GM12875 (cell line): Measurements from ENCODE around the gene RGMB.

ENCODE experiments used
- H3K4me3 ChIP-seq: one replicate; pipeline ENCODE4 v1.5.1; 2011; ENCODE audit warnings: low read depth, low read length, control low read depth
- TF ChIP-seq, protein P1 (sequence below): IDR thresholded peaks from 2 replicates; pipeline ENCODE4 v1.5.1; 2011; ENCODE audit warnings: low read depth, mild to moderate bottlenecking, control low read depth, inconsistent platforms, low read length, moderate library complexity, borderline replicate concordance; ENCODE audit not compliant: insufficient read depth

Gene RGMB

DNA sequence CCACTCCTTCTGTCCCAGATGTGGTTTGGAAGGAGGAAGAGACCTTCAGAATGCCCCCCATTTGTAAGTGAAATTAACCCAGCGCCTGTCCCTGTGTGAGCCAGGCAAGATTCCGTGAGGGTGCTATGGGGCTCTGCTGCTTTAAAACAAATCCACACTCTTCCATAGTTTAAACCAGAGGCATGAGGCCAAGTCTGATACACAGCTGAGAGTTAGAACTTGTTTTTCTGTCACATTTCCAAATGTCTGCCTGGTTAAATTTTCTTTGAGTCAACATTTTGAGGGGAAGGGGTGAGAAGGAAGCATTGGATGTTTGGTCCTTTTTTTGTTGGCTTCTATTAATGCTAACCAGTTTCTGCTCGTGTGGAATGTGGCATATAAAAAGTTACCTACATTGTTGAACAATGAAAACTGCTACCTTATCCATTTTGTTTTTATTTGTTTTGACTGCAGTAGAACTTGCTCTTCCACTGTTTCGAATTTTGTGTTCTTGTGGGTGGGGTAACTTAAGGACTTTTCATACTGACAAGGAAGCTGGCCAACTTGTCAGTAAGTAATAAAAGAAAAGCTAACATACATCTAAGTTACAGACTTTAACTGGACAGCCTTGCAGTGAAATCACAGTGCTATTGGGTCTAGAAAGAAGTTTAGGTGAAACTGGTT lies 12.9 kb downstream of the RGMB start:
- H3K4me3 ChIP-seq = no peak overlapping the region
- TF ChIP-seq, protein P1, sequence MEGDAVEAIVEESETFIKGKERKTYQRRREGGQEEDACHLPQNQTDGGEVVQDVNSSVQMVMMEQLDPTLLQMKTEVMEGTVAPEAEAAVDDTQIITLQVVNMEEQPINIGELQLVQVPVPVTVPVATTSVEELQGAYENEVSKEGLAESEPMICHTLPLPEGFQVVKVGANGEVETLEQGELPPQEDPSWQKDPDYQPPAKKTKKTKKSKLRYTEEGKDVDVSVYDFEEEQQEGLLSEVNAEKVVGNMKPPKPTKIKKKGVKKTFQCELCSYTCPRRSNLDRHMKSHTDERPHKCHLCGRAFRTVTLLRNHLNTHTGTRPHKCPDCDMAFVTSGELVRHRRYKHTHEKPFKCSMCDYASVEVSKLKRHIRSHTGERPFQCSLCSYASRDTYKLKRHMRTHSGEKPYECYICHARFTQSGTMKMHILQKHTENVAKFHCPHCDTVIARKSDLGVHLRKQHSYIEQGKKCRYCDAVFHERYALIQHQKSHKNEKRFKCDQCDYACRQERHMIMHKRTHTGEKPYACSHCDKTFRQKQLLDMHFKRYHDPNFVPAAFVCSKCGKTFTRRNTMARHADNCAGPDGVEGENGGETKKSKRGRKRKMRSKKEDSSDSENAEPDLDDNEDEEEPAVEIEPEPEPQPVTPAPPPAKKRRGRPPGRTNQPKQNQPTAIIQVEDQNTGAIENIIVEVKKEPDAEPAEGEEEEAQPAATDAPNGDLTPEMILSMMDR = no peak

DNA sequence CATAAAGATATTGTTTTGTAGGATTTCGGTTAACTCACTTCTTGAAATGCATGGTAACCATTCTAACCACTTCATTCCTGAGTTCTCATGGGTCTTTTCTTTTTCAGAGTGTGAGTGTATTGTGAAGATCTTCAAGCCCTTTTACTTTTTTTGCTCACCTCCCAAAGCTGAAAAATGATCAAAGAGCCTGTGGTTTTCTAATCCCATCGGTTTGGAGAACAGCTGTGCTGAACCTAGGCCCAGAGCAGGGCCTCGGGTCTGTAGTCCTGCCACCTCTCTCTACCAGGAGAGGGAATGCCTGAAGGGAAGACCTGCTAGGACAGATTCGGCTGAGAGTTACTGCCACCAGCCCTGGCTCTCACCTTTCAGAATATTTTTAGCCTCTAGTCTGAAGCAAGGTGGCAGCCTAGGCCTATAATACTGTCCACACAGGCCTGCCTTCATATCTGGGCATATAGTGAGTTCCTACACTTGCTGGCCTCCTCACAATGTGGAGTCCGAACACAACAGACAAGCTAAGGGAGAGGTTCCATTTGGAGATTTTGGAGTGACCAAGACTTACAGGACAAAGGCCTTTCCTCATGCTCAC lies 13.8 kb downstream of the RGMB start:
- H3K4me3 ChIP-seq = no peak overlapping the region
- TF ChIP-seq, protein P1 = no peak

DNA sequence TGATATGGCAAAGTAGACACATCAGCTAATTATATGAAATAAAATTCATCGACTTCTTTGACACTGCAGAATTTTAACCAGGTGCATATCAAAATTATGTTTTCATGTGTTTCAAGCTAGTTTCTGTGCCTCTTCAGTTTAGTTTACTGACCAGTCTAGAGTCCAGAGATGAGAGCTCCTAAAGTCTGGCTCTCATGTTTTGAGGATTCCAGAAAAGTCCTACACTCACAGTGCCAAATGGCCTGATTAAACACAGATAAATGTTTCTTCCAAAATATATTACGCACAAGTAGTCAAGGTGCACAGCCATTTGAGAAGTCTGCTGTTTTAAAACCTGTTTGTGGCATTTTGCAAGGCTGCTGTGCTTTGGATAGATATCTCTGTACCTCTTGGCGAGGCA lies 15.6 kb downstream of the RGMB start:
- no peak overlapping the region for H3K4me3 ChIP-seq
- TF ChIP-seq, protein P1 = no peak

DNA sequence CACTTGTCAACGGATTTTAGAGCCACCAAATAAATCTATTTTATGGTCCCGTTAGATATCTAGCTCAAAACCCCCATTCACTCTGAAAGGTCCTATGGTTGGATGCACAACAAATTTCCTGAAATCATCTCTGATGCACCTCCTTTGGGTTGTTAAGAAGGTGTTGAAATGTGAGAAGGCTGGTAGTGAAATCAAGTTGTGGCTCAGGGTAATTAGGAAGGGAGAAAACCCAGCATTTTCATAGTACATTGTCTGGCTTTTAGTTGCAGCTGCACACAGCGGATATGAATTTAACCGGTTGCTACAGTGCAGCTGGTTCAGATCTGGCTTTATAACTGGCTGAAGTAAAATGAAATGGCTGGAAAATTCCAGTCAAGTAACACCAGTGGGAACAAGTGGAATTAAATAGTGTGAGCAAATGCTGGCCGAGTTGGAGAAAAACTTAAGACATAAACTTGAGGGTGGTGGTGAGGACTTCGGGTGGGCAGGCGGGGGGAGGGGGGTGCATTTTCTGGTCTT lies 17.6 kb downstream of the RGMB start:
- TF ChIP-seq, protein P1 = no peak
- H3K4me3 ChIP-seq = no peak overlapping the region

DNA sequence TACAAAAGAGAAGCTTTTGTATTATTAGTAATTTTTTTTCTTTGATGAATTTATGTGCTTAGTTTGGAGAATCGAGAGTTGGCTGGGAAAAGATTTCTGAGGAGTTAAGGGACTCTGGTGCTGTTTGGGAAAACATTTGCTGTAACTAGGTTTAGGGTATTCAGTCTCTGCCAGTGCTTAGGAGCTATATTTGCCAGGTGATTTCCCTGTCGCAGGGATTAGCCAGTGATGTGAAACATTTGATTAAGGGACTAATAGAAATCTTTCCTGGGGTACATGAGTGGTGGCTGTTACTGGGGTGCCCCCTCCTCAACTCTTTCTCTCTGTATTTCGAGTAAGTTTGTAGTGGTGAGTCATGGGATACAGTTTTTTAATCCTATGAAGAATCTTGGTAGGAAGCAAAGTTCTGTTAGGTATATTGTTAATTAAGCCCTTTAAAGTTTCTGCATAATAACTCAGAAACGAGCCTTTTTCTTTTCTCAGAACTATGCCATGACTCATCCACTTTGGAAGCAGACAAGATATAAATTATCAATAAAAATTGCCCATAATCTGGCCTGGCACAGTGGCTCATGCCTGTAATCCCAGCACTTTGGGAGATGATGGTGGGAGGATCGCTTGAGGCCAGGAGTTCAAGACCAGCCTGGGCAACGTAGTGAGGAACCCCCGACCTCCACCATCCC lies 18.6 kb downstream of the RGMB start:
- TF ChIP-seq, protein P1 = no peak
- H3K4me3 ChIP-seq = no peak overlapping the region

DNA sequence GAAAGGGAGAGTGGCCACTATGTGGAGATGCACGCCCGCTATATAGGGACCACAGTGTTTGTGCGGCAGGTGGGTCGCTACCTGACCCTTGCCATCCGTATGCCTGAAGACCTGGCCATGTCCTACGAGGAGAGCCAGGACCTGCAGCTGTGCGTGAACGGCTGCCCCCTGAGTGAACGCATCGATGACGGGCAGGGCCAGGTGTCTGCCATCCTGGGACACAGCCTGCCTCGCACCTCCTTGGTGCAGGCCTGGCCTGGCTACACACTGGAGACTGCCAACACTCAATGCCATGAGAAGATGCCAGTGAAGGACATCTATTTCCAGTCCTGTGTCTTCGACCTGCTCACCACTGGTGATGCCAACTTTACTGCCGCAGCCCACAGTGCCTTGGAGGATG lies 19.8 kb downstream of the RGMB start:
- H3K4me3 ChIP-seq = no peak overlapping the region
- TF ChIP-seq, protein P1 = no peak
